ENCODE results near the gene HINT3.
"Not testable (repeated sequence)": the region's sequence is repeated elsewhere in the genome, so short reads cannot be mapped to it uniquely, and the experiment has no call there.

Gene HINT3
- total RNA-seq: 22.3 to 90.8 (median 53.4) reads per million in 18 experiments

DNA sequence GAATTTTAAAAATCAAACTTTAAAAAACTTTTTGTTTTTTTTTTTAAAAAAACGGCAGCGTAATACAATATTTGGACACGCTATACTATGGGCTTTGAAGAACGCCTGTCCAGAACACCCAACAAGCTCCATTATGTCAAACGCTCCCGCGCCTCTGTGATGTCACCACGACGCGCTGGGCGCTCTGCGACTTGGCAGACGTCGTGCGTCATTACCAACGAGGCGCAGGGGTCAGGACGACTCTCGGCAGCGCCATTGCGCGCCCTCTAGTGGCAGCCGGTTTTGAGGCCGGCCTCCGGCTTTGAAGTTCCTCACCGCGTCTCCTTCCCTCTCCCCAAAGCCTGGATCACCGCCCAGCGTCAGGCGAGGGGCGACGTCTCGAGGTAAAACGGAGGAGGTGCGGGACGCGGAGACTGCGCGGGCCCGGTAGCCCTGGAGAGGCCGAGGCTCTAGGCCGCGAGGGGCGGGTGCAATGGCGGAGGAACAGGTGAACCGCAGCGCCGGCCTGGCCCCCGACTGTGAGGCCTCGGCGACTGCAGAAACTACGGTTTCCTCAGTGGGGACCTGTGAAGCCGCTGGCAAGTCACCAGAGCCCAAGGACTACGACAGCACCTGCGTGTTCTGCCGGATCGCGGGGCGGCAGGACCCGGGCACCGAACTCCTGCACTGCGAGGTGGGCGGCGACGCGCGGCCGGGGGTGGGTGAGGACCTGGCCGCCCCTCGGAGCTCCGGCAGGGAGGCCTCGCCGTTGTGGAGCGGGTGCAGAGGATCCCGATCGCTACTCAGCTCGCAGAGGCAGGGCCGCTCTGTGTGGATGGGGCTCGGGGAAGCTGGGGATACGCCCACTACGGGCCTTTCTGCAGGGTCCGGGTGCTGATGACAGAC, at the start of gene HINT3:
Gene HINT3 (plus strand): TSS at position 265 of the 885 bp plus-strand sequence. CDS start 208 bp downstream, at position 473.
- DNase-seq: peak; percentile 98 to 99

DNA sequence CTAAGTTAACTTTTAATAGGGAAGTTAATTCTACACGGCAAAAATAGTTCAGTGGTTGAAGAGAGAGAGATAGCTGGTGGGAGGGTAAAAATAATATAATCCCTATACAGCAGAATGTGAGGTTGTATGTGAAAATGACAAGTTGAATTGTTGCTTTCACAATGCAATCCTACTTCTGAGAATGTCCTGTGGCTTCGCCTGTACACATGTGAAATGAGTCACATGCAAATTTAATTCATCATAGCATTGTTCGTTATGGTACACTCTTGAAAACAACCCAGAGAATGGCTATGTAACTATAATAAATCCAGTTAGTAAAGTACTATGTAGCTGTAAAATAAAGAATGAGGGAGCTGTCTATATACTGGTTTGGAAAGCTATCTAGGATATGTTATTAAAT, 46.0 kb upstream of the HINT3 start:
- DNase-seq: peak; percentile 55 to 81

GRCh38 chr6:125911051-125911451, 45.5 kb upstream of the HINT3 start:
- DNase-seq: peak; percentile 46 to 62

GRCh38 chr6:125912430-125912829, 44.1 kb upstream of the HINT3 start:
- DNase-seq: not testable (repeated sequence)

- no peak for DNase-seq
Observed at GRCh38 chr6:125913145-125913544, 43.4 kb upstream of the HINT3 start.

DNA sequence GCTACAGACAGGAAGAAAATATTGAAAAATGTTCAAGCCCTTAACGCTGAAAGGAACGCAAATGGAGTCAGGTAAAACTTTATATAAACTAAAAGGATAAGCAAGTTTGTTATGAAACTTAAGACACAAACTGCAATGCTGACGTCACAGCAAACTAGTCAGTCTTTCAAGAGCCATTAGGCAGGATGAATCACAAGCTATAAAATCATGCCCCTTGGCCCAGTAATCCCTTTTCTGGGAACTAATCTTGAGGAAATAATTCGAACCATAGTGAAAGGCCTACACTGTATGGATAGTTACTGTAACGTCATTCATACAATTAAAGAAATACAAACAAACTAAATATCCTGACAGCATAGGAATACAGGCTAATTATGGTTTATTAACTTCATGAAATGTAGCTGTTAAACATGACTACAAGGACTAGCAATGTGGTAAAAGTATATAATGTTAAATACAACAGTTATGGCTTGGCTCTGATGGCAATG, 42.7 kb upstream of the HINT3 start:
- DNase-seq: peak; percentile 53 to 57

GRCh38 chr6:125918230-125918629, 38.3 kb upstream of the HINT3 start:
- no peak for DNase-seq

DNA sequence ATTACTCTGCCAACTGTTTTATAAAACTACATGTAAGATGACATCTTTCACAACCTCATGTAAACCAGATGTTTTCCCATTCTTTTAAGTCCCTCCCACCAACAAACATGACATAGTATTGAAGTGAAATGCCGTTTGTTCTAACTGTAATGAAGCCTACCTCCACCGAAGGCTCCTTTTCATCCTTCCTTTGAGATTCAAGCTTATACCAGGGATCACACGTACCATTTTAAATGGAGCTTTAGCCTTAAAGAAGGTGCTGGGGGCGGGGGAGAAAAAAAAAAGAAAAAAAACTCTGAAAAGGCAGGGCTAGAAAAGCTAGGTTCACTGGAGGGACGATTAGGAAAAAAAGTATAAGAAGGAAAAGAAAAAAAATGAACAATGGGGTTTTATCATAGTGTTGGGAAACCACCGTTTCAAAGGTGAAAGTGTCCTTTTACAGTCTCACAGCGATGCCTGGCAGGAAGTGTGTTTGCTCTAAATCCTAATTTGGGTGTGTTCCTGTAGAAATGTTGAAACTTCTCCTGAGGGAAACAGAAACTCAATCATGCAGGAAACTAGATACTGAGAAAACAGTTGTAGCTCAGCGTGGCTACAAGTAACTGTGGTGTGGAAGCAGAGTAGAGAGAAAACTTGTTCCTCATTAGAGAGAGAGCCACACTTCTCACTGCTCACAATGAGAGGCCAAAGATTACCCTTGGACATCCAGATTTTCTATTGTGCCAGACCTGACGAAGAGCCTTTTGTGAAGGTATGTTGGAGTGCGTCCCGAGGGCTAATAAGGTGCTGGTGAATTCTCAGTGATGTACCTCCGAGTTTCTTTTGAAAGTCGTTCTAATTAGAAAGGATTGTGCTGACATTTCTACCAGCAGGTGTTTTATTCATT, 37.6 kb upstream of the HINT3 start:
- DNase-seq: peak; percentile 61 to 83

- DNase-seq: no peak
Observed at GRCh38 chr6:125919618-125920017, 37.0 kb upstream of the HINT3 start.

- DNase-seq: no peak
Observed at GRCh38 chr6:125922322-125922860, 34.2 kb upstream of the HINT3 start.

DNA sequence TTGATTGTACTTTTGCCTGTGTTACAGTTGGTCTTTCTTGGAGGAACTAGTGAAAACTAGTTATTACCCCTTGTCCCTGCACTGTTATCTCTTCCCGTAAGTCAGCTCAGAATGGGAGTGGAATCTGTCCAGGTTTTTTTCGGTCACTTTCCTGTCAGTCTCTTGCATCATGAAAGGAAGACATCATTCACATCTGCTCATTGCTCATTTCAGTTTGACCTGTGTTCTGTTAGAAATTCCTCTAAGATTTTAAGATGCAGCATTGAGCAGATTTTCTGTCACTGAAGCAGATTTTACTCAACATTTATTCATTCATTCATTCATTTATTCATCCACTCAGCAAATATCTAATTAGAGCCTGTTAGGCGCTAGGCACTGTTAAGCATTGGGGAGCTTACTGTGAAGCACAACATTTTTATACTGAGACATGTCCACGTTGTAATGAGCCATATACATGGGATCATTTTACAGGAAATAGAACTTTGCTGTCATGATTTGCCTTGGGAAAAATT, 33.1 kb upstream of the HINT3 start:
- DNase-seq: no peak

DNA sequence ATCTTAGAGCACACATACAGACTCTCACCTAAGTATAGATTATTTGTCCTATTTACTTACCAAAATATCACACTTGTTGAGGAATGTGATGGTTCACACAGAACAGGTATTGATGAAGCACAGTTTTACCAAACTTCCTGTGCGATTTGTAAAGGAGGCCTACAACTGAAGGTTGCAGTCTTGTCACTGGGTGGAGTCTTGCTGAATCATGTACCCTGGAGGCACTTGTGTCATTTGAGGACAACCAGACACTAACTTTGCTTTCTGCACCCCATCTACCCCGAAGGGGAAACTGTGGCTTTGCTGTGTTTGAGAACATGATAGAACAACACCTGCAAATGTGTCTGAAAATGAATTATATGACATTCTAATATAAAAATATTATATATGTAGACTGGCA, 32.4 kb upstream of the HINT3 start:
- DNase-seq: no peak

DNA sequence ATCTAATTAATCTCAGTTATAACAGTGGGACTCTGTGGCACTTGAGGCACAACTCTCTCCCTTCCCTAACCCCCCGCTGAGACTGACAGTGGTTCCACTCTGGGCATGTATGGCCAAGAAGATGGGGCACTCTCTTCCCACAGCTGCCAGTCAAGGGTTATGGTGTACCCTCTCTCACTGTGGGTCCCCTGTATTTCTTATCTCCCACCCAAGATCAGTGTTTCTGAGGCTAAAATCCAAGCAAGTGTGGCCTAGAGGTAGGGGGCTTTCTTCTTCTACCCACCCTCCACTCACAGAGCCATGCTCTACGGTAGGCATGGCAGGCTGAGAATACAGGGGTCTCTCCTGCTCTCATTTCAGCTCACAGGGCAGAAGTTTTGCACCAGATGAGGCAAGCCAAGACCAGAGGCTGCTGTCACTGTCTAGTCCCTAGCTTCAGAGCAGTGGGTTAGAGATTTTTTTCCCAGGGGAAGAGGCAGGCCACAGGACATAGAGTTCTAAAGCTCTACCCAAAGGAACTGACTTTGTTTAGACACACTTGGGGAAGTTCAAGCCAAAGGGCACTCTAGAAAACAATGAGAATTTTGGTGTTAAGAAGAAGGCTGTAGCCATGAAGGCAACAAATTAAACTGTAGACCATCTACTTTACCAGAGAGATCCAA, 31.7 kb upstream of the HINT3 start:
- no peak for DNase-seq

DNA sequence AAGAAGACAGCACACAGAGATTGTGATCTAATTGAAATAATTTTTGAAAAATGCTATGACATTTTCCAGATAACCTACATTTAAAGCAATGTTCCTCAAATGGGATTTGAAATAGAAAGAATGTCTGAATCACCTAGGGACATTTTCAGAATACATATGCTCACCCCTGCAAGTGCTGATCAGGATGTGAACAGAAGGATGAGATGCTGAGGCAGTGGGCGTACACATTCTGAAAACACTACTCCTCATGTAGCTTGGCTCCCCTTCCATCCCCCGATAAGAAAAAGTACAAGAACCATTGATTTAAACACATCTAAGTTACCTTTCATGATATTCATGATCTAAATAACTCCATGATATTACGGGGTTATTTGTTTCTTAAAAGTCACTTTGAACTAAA, 29.9 kb upstream of the HINT3 start:
- no peak for DNase-seq

DNA sequence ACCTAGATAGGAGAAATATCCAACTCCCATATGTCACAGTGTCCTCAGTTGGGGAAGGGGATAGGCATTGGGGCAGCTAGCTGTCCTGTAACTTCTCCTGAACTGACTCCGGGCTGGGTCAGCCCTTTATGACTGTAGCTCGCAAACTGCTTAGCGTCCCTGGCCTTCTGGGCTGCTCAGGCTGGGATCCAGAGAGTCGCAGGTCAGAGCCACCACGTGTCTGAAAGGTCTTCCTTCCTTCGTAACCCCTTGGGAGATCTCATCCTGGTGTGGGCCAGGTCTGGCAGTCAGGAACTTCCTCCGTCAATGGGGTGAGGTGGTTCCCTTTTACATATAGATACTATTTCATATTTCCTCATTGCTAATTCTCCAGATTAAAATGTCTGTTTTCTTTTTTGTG, 28.8 kb upstream of the HINT3 start:
- DNase-seq: peak; percentile 25 to 37

DNA sequence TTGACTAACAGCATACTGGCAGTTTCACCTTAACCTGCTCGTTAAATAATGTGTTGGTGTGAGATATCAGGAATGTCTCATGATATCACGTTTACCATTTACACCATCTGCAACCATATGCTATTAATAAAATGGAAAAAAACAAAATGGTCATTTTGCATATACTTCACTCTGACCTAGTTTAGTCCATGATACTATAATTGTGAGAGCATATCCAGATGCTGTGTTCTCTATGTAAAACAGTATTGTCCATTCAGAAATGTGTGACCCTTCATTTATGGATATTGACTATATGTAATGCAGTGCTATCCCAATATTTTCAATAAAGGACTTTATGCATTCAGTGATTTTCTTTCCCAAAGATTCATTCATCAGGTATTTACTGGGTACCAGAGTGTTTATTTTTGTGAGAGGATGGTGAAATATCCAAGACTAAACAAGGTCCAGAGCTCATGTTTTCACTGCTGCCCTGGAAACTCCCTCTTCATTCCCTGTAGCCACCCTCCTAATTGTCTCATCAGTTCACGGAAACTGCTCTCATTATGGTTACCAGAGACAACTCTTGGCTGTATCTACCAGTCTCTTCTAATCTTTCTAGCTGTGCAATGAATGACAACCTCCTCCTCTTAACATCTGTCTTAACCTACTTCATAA, 25.7 kb upstream of the HINT3 start:
- DNase-seq: no peak

DNA sequence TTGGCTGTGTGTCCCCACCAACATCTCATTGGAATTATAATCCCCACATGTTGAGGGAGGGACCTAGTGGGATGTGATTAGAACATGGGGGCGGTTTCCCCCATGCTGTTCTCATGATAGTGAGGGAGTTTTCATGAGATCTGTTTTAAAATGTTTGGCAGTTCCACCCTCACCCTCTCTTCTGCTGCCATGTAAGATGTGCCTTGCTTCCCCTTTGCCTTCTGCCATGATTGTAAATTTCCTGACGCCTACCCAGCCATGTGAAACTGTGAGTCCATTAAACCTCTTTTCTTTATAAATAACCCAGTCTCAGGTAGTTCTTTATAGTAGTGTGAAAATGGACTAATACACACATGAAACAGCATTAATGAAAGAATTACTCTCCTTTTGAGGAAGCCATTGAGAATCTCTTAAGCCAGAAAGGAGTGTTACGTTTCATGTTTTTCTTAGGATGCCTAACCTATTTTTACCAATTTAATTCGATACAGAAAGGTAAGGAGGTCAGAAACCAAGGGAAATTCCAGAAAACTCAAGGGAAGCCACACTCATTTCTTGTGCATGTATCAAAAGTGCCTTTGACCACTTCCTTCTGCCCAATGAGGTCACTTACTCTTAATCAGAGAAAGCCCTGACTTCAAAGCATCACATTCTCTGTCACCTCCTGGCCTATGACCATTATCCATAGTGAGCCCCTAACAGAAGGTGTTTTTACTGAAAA, 24.7 kb upstream of the HINT3 start:
- no peak for DNase-seq

GRCh38 chr6:125932451-125932795, 24.1 kb upstream of the HINT3 start:
- DNase-seq: no peak

DNA sequence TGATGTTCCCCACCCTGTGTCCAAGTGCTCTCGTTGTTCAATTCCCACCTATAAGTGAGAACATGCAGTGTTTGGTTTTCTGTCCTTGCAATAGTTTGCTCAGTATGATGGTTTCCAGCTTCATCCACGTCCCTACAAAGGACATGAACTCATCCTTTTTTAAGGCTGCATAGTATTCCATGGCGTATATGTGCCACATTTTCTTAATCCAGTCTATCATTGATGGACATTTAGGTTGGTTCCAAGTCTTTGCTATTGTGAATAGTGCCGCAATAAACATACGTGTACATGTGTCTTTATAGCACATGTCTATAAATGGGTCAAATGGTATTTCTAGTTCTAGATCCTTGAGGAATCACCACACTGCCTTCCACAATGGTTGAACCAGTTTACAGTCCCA, 21.1 kb upstream of the HINT3 start:
- DNase-seq: not testable (repeated sequence)

GRCh38 chr6:125939026-125939425, 17.5 kb upstream of the HINT3 start:
- no peak for DNase-seq

DNA sequence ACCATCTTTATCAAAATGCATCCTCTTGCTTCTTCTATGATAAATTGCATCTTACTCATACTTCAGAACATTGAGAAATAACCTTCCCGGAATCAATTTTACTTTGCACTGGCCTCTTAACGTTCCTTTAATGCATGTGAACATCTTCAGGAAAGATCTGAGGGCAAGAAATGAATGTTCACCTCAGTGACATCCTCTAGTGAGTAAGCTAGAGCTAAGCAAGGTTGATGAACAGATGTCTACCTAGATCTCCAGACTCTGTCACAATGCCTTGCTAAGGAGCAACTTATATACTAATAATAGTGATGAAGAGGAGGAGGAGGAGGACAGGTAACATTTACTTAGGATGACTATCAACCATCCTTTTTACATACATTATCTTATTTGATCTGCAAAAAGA, 16.8 kb upstream of the HINT3 start:
- DNase-seq: no peak

Data from inflammatory macrophage (primary cell).